GM10266 (cell line): ENCODE results near the gene TUSC7.

Experiments
- DNase-seq: peaks from one replicate; pipeline ENCODE4 v3.0.0; 2012; ENCODE audit errors: extremely low spot score
- CTCF ChIP-seq: IDR thresholded peaks from 2 replicates; pipeline ENCODE4 v1.5.1; 2012; ENCODE audit warnings: mild to moderate bottlenecking, low read depth; ENCODE audit not compliant: control insufficient read depth, insufficient read depth; ENCODE audit errors: missing control alignments

TUSC7 gene

GRCh38 chr3:116759316-116759715 is 49.7 kb downstream of the TUSC7 start:
- no peak for DNase-seq
- TF ChIP-seq CTCF: no peak
